GM21447 (cell line): ENCODE data around the gene USP15.

Source experiments
- ATAC-seq: cut with Tn5 transposase; IDR thresholded peaks from one replicate; pipeline ENCODE4 v1.9.1; 2021; ENCODE audit not compliant: unreplicated experiment

USP15 gene

GRCh38 chr12:62256408-62257096 is 3.7 kb upstream of the USP15 start:
- ATAC-seq = no peak

- no peak for ATAC-seq
Measured at GRCh38 chr12:62258231-62258630, 2.0 kb upstream of the USP15 start.

GRCh38 chr12:62258941-62259630 is 1.1 kb upstream of the USP15 start:
- ATAC-seq = peak; percentile 8

- ATAC-seq = peak; percentile 18
Measured at GRCh38 chr12:62259631-62259992, 592 bp upstream of the USP15 start.

GRCh38 chr12:62260733-62261683 is 804 bp downstream of the USP15 start:
- peak; percentile 53 for ATAC-seq

GRCh38 chr12:62261876-62262517 is 1.8 kb downstream of the USP15 start:
- ATAC-seq = no peak

GRCh38 chr12:62263232-62263631 is 3.0 kb downstream of the USP15 start:
- no peak for ATAC-seq

- no peak for ATAC-seq
Measured at GRCh38 chr12:62263966-62264365, 3.8 kb downstream of the USP15 start.

- ATAC-seq = no peak
Measured at GRCh38 chr12:62264706-62265105, 4.5 kb downstream of the USP15 start.

- no peak for ATAC-seq
Measured at GRCh38 chr12:62265511-62265910, 5.3 kb downstream of the USP15 start.

- ATAC-seq = no peak
Measured at GRCh38 chr12:62267026-62267425, 6.8 kb downstream of the USP15 start.

GRCh38 chr12:62267480-62267879 is 7.3 kb downstream of the USP15 start:
- ATAC-seq = peak; percentile 45

GRCh38 chr12:62268956-62269355 is 8.8 kb downstream of the USP15 start:
- no peak for ATAC-seq

- no peak for ATAC-seq
Measured at GRCh38 chr12:62269464-62270228, 9.4 kb downstream of the USP15 start.

- ATAC-seq = no peak
Measured at GRCh38 chr12:62270384-62270783, 10.2 kb downstream of the USP15 start.

GRCh38 chr12:62270872-62271271 is 10.7 kb downstream of the USP15 start:
- no peak for ATAC-seq

- ATAC-seq = no peak
Measured at GRCh38 chr12:62272936-62273552, 12.8 kb downstream of the USP15 start.

- ATAC-seq = no peak
Measured at GRCh38 chr12:62273724-62274380, 13.6 kb downstream of the USP15 start.

- ATAC-seq = no peak
Measured at GRCh38 chr12:62278022-62278421, 17.8 kb downstream of the USP15 start.
